Neural progenitor cell (in vitro differentiated cells): ENCODE measurements around the gene ENTREP3.

Experiments used
- CTCF ChIP-seq: fragments of 200-600 bp; sonication (generic); IDR thresholded peaks from 2 replicates; pipeline ENCODE4 v1.5.1; 2017; ENCODE audit warnings: antibody characterized with exemption, mild to moderate bottlenecking
- EZH2 ChIP-seq: fragments of 200-600 bp; sonication (generic); IDR thresholded peaks from 2 replicates; pipeline ENCODE4 v1.6.1; 2017; ENCODE audit warnings: antibody characterized with exemption, mild to moderate bottlenecking, moderate library complexity

DNA sequence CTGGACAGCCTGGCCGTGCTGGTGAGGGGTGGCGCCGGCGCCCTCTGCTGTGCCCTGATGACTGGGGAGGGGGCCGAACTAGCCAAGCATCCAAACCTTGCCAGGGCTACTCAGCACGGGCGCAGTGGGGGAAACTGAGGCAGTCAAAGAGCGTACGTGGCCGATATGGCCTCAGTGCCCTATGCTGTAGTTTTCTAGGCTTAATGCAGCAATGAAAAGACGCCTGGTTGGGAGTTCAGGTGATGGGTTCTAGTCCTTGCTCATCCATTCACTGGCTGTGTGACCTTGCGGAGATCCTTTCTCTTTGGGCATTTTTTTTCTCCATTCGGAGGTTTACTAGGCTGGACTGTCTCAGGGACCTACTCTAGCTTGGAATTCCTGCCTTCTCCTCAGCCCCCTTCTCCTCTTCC is 46.0 kb downstream of the ENTREP3 start:
- no peak for TF ChIP-seq CTCF
- TF ChIP-seq EZH2 = no peak
